HG02610 (cell line): ENCODE measurements around the gene AMH.
"Not testable (repeated sequence)": the region's sequence is repeated elsewhere in the genome, so short reads cannot be mapped to it uniquely, and the experiment has no call there.

Experiments
- ATAC-seq: cut with Tn5 transposase; IDR thresholded peaks from one replicate; pipeline ENCODE4 v1.9.1; 2021; ENCODE audit warnings: mild to moderate bottlenecking, moderate library complexity; ENCODE audit not compliant: unreplicated experiment

The AMH gene

GRCh38 chr19:2249010-2249866, at the start of gene AMH:
Gene AMH (plus strand): TSS chr19:2249323. CDS start chr19:2249333, 10 bp downstream.
- no peak for ATAC-seq

- no peak for ATAC-seq
Measured at GRCh38 chr19:2199861-2200623, 49.1 kb upstream of the AMH start.

- ATAC-seq, result not testable (repeated sequence)
Measured at GRCh38 chr19:2200624-2201294, 48.4 kb upstream of the AMH start.

- ATAC-seq, result no peak
Measured at GRCh38 chr19:2201473-2202148, 47.5 kb upstream of the AMH start.

- ATAC-seq, result no peak
Measured at GRCh38 chr19:2202366-2202765, 46.8 kb upstream of the AMH start.

- no peak for ATAC-seq
Measured at GRCh38 chr19:2207008-2207407, 42.1 kb upstream of the AMH start.

- no peak for ATAC-seq
Measured at GRCh38 chr19:2207991-2208860, 40.9 kb upstream of the AMH start.

- no peak for ATAC-seq
Measured at GRCh38 chr19:2208975-2209374, 40.1 kb upstream of the AMH start.

GRCh38 chr19:2209408-2209807, 39.7 kb upstream of the AMH start:
- no peak for ATAC-seq

- no peak for ATAC-seq
Measured at GRCh38 chr19:2210206-2210605, 38.9 kb upstream of the AMH start.

- no peak for ATAC-seq
Measured at GRCh38 chr19:2210987-2211740, 38.0 kb upstream of the AMH start.

GRCh38 chr19:2212861-2213711, 36.0 kb upstream of the AMH start:
- no peak for ATAC-seq

- no peak for ATAC-seq
Measured at GRCh38 chr19:2213799-2214198, 35.3 kb upstream of the AMH start.

- ATAC-seq, result no peak
Measured at GRCh38 chr19:2214251-2214650, 34.9 kb upstream of the AMH start.

GRCh38 chr19:2215281-2215751, 33.8 kb upstream of the AMH start:
- no peak for ATAC-seq

- no peak for ATAC-seq
Measured at GRCh38 chr19:2216361-2217225, 32.5 kb upstream of the AMH start.

- no peak for ATAC-seq
Measured at GRCh38 chr19:2217591-2217990, 31.5 kb upstream of the AMH start.
